GM11168 (cell line): Measurements from ENCODE around the gene ELOVL2.
"Not testable (repeated sequence)": the region's sequence is repeated elsewhere in the genome, so short reads cannot be mapped to it uniquely, and the experiment has no call there.

Experiments used
- in situ Hi-C: fragments of 300-500 bp; cut with MboI; formaldehyde crosslinking; loops from one replicate; pipeline ENCODE4 v1.12.0; 2022; ENCODE audit warnings: low sequenced_read_pairs; ENCODE audit not compliant: unreplicated experiment

Gene ELOVL2

DNA sequence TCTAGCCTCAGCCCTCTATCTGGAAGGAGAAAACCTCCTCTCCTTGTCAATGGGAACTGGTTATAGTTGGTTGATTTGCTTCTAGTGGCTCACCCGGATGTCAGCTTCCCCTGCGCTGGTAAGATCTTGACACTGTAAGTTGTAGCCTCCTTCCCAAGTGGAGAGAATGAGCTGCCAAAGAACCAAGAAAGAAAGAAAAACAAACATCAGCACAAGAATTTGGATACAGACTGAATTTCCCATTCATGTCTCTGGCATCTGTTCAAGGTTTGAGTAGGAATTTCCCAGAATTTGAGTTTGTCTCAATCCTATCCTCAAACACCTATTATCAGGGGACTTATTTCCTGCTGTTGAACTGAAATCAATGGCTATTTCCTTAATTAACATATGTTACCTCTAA, 44.1 kb downstream of the ELOVL2 start:
- in situ Hi-C loops = no loop called here

DNA sequence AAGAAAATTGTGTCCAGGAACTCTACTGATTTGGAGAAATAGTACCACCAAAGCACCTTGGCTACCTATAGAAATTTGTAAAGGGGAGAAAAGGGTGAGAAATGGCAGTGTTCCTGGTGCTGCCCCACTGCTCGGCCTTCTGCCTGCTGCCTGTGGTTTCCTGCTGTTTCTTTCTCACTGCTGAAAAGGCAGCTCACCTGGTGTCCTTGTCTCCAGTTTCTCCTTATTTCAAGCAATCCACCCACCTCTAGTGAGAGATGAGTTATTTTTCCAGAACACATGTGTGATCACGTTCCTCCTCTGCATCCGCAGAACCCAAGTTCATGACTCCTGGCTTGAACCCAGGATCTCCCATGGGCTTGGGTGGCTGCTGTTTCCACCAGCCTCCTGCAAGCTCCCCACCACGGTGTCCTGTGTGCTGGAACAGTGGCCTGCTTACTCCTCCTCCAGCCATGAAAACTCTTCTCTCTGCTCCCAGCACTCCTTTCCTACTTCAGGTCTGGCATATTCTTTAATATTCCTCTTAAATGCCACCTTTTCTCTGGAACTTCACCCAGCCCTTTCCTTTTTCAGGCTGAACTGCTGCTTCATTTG, 48.9 kb downstream of the ELOVL2 start:
- in situ Hi-C loops = no loop called here

DNA sequence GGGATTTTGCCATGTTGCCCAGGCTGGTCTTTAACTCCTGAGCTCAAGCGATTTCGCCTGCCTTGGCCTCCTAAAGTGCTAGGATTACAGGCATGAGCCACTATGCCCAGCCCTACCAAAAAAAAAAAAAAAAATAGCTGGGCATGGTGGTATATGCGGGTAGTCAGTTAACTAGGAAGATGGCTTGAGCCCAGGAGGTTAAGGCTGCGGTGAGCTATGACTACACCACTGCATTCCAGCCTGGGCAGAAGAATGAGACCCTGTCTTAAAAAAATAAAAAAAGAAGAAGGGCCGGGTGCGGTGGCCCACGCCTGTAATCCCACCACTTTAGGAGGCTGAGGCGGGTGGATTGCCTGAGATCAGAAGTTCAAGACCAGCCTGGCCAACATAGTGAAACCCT, 50.2 kb downstream of the ELOVL2 start:
- in situ Hi-C loops = no loop called here

DNA sequence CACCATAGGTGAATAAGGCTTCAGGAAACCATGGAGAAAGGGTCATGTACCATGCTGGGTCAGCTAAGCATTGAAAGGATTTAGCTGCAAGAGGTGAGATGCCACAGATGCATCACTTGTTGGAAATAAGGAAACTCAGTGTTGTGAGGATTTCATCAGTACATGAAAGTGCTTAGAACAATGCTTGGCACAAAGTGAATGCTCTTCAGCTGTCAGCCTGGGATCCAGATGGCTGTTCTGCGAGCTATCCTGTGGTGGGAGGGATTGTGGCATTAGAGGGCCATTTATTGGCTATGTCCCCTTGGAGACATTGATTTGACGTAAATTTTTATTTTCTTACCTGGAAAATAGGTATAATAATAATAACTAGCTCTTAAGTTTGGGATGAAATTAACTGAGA, 53.0 kb downstream of the ELOVL2 start:
- in situ Hi-C loops = no loop called here

DNA sequence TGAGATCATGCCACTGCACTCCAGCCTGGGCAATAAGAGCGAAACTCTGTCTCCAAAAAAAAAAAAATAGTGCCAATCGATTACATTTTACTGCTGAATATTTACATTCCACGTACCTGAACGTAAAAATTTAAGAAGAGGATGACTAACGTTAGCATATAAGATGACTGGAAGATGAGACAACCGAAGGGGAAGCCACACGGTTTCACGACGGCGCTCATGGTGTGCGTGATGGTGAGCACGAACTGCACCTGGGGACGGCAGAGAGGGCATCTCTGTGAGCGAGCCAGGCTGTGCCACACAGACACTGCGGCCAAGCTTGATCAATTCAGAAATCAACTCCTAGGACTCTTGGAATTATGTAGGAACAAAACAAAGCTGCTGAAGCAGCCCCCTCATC, 54.5 kb downstream of the ELOVL2 start:
- in situ Hi-C loops = no loop called here

DNA sequence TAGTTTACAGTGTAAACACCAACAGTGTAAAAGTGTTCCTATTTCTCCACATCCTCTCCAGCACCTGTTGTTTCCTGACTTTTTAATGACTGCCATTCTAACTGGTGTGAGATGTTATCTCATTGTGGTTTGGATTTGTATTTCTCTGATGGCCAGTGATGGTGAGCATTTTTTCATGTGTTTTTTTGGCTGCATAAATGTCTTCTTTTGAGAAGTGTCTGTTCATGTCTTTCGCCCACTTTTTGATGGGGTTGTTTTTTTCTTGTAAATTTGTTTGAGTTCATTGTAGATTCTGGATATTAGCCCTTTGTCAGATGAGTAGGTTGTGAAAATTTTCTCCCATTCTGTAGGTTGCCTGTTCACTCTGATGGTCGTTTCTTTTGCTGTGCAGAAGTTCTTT, 59.1 kb downstream of the ELOVL2 start:
- in situ Hi-C loops = not testable (repeated sequence)

DNA sequence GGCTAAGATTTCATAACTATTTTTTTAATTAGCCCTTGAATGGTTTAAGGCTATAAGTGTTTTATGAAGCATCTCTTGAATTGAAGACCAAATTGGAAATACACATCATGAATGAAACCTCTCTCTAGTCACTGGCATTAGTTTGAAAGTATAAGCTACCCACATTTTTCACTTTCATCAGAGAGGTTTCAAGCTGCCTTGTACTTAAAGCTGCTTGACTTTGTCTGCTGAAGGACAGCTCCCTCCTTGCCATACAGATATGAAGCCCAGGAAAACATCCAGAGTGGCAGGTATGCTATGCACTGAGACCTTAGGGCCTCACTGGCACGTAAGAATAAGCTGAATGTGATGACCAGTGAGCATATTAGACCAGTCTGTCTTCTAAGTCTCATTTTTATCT, 62.7 kb downstream of the ELOVL2 start:
- in situ Hi-C loops = no loop called here

DNA sequence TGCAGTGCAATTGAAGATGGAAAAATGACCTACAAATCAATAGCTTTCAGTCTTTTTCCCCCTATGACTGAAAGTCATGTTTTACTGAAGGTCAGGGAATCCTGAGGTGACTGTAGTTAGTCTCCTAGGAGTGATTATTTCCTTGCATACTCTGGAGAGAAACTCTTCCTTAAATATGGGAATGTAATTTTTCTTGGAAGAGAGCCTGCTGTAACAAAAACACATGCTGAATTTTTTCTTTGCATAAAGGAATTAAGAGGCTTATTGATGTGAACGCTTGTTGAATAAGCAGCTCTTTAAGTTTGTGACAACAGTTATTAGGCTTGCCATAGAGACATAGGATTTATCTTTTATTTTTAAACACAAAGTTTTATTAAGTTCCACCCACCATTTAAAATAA, 64.5 kb downstream of the ELOVL2 start:
- in situ Hi-C loops = no loop called here

DNA sequence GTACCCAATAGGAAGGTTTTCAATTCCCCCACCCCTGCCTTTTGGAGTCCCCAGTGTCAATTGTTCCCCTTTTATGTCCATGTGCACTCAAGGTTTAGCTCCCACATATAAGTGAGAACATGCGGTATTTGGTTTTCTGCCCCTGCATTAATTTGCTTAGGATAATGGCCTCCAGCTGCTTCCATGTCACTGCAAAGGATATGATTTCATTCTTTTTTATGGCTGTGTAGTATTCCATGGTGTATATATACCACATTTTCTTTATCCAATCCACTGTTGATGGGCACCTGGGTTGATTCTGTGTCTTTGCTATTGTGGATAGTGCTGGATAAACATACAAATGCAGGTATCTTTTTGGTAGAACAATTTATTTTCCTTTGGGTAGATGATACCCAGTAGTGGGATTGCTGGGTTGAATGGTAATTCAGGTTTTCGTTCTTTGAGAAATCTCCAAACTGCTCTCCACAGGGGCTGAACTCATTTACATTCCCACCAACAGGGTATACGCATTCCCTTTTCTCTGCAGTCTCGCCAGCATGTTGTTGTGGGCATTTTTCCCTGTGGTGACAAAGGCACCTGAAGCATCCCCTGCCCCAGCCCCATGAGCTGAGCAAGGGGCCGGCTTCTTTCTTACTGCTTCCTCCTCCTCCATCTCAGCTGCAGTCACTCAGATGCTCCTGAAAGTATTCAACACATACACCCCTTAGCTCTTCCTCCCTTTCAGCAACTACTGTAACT, 66.7 kb downstream of the ELOVL2 start:
- in situ Hi-C loops = no loop called here

DNA sequence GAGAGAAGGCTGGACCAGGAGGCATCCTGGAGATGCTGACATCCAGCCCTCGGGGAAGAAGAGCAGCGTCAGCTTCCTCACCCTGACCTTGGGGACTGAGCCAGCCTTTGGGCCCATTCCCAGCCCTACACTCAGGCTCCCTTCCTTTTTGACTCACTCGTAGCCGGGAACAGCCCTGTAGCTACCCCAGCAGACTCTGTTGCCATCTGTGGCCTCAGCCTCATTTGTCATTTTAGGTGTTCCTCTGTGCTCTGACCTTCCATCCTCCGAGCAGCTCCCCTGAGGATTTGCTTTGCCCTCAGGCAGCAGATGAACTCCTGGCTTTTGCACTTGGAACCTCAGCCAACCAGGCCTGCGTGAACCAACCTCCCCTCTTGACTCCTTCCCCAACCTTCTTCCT, 67.5 kb downstream of the ELOVL2 start:
- in situ Hi-C loops = no loop called here

DNA sequence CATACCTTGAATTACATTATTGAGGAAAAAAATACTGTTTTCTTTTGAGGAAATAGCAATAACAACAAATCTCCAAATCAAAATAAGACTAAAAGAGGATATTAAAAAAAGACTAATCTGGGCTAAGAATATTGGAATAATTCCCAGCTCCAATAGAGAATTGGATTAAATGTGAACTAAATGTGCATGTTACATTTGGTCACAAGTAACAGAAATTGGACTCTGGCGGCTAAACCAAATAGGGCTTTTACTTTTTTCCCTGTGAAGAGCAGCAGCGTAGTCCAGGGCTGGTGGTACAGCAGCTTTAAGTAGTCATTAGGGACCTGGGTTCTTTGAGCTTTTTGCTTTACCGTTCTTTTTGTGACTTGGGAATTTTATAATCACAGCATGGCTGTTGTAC, 71.9 kb downstream of the ELOVL2 start:
- in situ Hi-C loops = no loop called here

DNA sequence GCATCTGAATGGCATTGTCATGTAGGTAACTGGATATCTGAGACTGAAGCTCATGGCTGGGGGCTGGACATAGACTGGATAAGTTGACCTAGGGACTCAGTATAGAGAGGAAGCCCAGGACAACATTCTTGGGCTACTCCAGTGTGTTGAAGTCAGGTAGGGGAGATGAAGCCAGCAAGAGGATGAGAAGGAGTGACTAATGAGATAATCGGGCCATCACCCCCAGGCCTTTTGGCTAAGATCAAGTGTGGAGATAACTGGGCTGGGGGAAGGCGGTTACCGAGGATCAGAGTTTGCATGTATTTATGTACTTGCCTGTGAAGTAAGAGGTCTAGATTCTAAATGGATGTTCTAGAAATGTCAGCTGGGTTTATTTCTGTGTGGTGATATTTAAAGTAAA, 73.4 kb downstream of the ELOVL2 start:
- in situ Hi-C loops = no loop called here

DNA sequence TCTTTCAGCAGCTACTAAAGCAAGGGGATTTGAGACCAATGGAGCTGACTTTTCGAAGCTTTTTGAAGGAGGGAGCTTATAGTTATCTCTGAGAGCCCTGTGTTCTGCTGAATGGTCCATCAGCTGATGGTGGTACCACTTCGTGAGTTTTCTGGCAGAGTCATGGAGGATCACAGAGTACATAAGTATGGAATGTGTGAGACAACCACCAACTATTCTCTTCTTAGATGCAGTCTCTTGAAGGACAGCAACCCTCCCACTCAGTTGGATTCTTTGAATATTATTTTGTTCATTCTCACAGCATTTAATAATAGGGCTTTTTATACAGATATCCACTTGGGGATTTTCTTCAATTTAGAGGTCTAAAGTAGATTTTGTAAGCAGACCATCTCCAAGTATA, 75.3 kb downstream of the ELOVL2 start:
- in situ Hi-C loops = no loop called here

DNA sequence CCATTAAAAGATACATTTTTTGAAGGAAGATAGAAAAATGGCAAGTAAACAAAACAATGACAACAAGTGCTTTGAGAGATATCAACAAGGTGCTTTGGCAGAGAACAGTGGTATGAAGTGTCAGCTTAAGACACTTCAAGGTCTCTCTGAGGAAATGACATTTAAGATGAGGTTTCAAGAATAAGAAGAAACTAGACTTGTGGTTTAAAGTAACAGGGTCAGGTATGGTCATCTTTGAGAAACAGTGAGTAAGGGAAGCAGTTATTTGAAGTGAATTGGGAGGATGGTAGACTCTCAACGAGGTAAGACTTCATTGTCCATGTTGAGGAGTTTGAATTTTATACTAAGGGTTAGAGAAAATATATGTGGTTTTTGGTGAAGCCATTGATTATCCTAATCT, 79.4 kb downstream of the ELOVL2 start:
- in situ Hi-C loops = no loop called here

DNA sequence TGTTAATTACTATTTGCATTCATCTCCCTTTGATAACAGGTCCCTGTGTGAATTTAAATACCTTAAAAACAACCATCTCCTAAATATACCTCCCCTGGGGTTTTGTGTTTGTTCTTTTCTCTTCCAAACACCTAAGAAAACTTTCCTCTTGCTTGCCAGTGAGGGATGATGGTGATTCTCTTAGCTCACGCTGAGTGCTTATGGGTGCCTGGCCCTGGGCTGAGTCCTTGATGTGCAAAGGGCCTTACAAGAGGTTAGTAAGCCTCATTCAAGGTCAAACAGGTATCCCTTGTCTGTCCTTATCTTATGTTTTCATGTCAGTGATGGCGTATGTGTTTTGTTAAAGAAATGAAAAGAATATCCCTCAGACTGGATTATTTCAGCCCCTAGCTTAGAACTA, 81.0 kb downstream of the ELOVL2 start:
- in situ Hi-C loops = no loop called here

DNA sequence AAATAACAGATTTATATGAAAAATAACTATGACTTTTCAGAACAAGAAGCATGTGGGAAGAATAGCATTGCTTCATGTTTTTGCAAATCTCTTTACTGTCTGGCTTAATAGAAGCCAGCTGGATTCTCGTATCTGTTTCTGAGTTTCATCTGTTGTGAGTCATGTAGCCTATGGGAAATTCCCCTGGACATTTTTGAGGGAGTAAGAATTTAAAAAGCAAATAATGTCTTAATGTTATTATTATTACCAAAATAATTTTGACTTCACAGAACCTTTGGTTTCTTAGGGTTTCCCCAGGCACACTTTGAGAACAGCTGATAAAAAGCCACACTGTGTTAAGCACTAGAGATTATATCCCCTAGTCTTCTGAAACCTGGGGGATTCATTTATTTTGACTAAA, 81.4 kb downstream of the ELOVL2 start:
- in situ Hi-C loops = no loop called here

DNA sequence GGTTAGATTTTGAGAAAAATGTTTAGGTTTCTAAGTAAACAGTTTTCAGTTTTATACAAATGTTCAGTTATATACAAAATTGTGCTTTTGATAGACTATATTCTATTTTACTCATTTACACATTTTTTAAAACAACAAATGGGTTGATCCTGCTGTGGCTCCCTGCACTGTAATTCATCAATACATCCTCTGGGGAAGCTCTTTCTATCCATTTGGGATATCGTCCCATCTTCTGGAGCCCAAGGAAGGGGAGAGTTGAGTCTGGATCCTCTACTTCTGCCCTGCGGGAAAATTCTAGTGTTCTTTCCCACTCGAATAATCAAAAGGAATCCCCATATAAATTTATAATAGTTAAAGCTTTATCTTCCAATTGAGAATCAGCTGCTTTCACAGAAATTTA, 82.3 kb downstream of the ELOVL2 start:
- in situ Hi-C loops = no loop called here

DNA sequence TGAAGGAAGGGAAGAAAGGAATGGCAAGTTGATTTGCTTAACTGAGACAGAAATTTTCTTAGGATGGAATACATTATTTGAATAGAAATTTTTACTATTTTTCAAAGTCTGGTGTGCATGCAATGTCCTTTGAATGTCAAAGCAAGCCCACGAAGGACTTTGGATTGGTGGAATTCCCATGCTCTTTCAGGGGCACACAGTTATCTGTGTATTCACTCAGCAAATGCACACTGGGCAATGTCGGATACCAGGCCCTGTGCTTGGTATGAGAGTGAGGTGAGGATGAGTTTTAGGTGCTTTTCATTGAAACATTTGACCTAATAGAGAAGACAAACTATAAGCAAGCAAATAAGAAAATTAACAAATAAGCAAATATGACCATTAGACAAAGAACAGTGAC, 83.9 kb downstream of the ELOVL2 start:
- in situ Hi-C loops = no loop called here

DNA sequence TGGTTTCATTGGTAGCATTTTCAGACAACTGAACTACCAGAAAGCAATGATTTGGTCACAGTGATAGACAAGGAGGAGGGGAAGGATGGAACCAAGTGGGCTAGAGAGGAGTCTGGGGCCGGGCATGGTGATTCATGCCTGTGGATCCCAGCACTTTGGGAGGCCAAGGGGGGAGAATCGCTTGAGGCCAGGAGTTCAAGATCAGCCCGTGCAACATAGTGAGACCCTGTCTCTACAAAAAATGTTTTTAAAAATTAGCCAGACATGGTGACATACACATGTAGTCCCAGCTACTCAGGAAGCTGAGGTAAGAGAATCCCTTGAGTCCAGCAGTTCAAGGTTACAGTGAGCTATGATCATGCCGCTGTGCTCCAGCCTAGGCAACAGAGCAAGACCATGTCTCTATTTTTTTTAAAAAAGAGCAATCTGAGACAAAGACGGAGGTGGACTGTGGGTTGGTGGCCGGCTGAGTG, 86.7 kb downstream of the ELOVL2 start:
- in situ Hi-C loops = loop anchor here (10.0 kb wide), 1 partner anchor 97 kb away; no protein-coding TSS in a partner anchor

DNA sequence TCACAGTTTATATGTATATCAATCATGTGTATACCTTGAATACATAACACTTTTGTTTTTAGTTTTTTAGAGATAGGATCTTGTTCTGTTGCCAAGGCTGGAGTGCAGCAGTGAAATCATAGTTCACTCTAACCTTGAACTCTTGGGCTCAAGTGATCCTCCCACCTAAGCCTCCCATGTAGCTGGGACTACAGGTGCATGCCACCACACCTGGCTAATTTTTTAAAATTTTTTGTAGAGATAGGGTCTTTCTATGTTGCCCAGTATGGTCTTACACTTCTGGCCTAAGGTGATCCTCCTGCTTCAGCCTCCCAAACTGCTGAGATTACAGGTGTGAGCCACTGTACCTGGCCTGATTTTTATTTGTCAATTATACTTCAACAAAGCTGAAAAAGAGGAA, 87.3 kb downstream of the ELOVL2 start:
- in situ Hi-C loops = loop anchor here (10.0 kb wide), 1 partner anchor 98 kb away; no protein-coding TSS in a partner anchor

DNA sequence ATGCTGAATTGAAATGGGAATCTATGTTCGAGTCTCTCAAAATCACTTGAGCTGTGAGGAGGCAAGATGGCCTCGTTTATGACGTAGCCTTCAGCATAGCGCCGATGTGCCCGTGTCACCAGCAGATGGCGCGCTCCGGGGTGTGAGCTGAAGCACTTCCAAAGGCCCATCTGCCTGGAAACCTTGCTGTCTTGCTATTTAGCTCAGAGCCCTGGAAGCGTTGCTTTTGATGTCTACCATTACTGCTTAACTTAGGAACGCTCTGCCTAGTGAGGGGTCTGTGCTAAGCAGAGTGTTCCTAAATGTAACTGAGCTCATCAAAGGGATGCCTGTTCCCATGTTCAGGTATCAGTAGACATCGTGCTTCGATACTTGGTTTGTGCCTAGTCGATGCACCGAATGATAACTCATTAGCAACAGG, 89.5 kb downstream of the ELOVL2 start:
- in situ Hi-C loops = loop anchor here (10.0 kb wide), 1 partner anchor 100 kb away; no protein-coding TSS in a partner anchor
